Kidney capillary endothelial cell (primary cell): ENCODE data around the gene SMS.

Experiments used
- DNase-seq: peaks from one replicate; pipeline ENCODE4 v3.0.0-alpha.2; 2018; ENCODE audit warnings: low spot score

The SMS gene

GRCh38 chrX:21982311-21982710 is 41.8 kb downstream of the SMS start:
- DNase-seq = no peak

DNA sequence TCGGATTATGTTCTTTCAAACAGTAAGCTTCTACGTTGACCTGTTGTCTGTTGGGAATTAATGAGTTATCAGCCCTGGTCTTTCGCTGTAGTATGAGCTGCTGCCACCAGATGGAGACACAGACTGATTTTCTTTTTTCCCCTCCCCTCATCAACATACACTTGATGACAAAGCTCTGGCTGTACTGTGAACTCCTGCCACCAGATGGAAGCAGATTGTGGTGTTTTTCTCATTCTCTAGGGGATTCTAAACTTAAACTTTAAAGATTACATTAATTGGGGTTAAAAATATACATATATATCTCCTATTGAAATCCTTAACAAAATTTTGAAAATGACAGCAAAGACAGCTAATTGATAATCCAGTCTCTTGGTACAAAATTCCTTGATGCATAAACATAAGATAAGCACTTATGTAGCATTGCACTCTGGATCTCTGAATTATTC is 44.8 kb downstream of the SMS start:
- DNase-seq = peak; percentile 81

- no peak for DNase-seq
These were observed 46.1 kb downstream of the SMS start for GRCh38 chrX:21986596-21986995.

DNA sequence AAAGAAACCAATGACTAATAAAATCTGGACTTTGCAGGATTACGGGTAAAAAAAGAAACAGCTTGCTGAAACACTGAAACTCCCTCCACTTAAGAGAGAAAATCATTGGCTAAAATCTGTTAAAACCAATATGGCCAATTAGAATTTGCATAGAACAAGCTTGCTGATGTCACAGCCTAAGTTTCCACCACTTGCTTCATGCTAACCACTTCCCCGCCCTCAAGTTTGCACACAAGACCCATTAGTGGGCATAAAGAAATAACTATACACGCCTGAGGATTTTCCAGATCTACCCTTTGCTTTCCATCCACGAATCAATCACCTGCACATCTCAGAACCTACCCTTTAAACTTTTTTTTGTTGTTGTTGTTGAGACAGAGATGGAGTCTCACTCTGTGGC is 48.9 kb downstream of the SMS start:
- no peak for DNase-seq

DNA sequence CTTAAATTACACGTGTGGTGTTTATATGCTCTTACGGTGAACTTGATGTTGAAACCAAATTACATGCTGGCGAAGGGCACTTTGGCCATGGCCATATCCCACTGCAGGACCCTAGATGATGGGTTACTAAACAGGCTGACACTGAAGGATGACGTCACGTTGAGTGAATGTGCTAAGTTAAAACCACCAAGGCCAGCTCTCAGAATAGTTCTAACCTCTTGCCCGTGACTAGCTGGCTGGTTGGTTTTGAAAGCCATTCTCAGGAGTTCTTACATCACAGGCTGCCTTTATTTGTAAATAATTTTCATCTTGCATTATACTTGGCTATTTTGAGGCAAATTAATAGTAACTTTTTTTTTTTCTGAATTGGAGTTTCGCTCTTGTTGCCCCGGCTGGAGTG is 50.3 kb downstream of the SMS start:
- no peak for DNase-seq

DNA sequence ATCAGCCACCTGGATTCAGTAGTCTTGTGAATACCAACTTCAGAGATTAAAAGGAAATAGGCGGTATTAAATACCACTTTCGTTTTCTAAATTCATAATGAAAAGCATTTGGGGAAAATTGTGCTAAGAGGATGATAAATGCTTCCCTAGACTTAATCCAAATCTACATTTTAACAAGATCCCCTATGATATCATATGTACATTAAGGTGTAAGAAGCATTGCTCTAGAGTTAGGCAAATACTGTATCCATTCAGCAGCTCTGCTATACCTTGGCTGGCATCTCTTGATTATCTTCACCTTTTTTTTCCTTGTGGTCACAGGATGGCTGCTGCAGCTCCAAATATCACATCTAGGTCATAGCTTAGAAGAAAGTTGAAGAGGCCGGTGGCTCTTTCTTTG is 51.0 kb downstream of the SMS start:
- DNase-seq = no peak

DNA sequence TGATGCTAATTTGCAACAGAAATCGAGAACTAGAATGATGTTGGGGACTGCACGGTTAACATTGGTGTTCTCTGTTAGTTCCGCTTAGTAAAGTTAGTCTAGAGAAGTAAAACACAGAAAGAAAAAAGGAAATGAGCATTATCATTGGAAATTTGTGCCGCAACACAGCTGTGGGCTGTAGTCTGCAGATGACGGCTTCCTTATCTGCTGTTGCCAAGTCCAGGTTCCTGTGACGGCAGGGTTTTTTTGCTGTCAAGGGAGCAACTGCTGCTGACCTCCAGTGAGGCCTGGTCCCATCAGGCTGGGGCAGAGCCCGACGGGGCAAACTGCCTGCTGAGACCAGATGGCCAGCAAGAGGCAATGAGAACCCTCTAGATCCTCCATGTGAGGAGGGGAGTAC is 52.8 kb downstream of the SMS start:
- no peak for DNase-seq

DNA sequence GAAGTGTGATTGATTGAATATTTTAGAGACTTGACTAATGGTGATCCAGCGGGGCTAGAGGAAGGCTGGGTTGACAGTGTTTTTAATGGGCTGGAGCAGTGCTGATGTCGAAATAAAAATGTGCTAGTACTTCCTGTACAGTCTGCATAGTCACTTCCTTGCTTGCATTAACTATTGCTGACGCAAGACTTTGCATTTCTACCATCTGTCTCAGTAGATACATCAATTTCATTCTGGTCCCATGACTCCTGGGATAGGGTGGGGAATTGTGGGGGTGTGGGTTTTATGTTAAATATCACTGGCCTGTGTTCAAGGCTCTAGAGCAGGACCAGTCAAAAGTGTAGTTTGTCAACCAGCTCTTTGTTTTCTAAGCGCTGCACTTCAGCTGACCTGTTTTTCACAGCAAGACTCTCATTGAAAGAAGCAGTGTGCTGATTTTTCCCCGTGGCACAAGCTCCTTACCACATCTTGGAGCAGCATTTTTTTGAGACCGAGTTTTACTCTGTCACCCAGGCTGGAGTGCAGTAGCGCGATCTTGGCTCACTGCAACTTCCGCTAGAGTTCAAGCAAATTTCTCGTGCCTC is 56.5 kb downstream of the SMS start:
- DNase-seq = peak; percentile 46

- no peak for DNase-seq
These were observed 57.5 kb downstream of the SMS start for GRCh38 chrX:21998037-21998436.

DNA sequence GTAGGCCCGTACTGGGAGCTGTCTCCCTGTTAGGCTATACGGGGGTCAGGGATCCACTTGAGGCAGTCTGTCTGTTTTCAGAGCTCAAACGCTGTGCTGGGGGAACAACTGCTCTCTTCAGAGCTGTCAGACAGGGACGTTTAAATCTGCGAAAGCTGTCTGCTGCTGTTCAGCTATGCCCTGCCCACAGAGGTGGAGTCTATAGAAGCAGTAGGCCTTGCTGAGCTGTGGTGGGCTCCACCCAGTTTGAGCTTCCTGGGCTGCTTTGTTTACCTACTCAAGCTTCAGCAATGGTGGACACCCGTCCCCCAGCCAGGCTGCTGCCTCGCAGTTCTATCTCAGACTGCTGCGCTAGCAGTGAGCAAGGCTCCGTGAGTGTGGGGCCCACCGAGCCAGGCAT is 64.4 kb downstream of the SMS start:
- DNase-seq = no peak

GRCh38 chrX:22012051-22012450 is 71.5 kb downstream of the SMS start:
- DNase-seq = no peak

DNA sequence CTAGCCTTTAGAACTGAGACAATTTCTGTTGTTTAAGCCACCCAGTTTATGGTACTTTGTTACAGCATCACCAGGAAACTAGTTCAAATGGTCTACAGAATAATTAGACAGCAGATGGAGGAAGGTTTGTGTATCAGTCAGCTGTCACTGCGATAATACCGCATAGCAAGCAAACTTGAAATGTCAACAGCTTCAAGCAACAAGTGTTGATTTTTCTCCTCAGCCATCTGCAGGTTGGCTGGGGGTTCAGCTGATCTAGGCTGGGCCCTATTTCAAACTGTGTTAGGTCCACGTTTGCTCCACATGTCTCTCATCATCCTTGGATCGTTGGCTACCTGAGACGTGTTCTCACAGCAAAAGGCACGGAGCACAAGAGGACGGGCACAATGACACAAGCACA is 72.4 kb downstream of the SMS start:
- no peak for DNase-seq

DNA sequence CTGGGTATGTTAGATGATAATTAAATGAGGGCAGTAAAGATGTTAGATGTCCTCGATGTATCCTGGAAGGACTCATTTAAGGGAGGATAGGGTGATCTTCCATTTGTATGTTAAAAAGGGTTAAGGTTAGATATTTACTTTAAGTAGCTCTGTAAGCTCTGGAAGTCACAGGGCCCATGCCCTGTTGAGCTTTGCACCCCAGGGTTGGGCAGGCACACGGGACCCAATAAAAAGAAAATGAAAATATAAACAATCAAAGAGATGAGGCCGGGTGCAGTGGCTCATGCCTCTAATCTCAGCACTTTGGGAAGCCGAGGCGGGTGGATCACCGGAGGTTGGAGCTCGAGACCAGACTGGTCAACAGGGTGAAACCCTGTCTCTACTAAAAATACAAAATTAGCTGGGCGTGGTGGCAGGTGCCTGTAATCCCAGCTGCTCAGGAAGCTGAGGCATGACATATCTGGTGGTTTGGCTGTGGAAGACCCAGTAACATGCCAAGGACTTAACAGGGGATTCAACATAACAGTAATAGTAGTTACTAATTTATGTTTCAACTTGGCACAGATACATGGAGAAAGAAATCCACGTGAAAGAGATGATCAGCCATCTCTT is 74.7 kb downstream of the SMS start:
- no peak for DNase-seq

- DNase-seq = no peak
These were observed 81.3 kb downstream of the SMS start for GRCh38 chrX:22021751-22022324.

- no peak for DNase-seq
These were observed 84.1 kb downstream of the SMS start for GRCh38 chrX:22024577-22024976.

DNA sequence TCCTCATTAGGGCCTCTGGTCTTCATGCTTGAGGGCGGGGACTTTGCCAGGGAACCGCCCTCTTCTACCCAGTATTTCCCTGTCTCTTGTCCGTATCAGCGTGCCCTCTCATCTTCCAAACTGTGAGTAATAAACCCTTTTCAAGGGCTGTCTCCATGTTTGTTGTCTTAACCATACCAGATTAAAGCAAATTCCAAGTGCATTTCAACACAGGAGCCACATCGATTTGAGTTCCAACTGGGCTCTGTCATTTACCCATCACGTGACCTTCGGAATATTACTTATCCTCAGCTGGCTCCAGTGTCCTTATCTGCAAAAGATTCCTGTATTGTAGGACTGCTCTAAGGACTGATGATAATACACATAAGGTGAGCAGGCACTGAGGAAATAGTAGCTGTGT is 85.2 kb downstream of the SMS start:
- no peak for DNase-seq

DNA sequence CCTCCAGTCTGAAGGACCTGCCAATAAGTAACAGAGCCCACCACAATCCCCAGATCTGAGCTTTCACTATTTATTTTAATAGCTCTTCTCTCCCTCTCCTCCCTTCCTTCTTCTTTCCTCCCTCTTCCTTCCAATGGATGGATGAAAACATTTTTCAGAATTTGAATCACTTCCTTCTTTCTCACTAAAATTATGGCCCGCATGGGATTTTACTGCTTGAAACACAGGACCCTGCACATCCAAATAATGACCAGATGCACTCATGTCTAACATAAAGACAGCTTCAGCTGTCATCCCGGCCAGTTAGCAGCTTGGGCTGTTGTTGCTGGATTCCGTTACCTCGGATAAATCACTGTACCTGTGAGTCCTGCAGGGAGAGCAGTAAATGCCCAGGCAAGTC is 86.2 kb downstream of the SMS start:
- no peak for DNase-seq

DNA sequence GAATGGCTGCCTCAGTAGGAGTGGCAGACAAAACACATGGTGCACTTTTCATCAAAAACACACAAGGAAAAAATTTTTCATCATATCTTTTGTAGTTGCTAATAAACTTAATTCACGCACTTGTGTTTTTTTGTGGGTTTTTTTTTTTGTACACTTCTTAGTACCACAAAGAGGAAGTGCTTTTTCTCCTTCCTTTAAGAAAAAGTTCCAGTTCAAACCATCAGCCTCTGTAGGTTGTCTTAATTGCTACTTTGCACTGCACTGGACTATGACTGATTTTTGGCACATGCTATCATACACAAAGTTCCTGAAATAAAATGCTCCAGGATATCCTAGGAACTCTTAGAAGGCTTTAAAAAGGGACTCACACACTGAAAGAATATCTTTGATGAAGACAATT is 91.6 kb downstream of the SMS start, which contains the start of gene PHEX:
Gene PHEX (plus strand): TSS at position 242 of the 400 bp plus-strand sequence. CDS start 681 bp downstream, outside the sequence.
- no peak for DNase-seq

DNA sequence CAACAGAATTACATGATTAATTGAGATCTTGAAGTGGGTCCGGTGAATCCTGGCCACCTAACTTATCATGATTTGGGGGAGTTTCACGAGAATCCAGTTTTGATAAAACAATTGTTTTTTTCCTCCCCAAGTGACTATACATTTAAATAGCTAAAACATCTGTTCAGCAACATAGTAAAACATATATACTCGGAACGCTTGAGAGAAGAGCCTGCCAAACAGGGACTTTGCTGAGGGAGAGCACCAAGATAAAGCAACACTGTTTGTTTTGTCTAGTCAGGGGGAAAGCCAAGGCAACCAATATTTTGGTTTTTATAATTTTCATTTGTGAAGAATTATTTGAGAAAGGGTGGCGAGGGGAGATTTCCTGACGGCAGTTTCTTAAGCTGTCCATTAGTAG is 92.0 kb downstream of the SMS start:
- no peak for DNase-seq

DNA sequence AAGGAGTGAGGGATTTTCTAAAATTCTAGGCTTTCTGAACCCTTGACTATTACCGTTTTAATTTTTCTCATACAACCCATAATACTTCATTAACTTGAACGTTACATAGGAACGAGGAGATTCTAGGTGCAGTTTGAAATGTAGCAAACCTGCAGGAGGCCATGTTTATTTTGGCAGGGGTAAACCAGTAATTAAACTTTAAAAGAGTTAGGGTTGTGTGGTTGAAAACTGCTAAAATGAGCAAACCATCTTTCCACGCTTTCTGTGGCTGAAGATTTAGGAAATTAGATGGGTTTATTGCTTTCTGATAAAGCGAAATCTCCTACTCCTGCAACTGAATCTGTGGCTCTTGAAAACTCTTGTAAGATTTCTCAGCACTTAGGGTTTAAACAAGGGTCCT is 93.3 kb downstream of the SMS start:
- DNase-seq = no peak

DNA sequence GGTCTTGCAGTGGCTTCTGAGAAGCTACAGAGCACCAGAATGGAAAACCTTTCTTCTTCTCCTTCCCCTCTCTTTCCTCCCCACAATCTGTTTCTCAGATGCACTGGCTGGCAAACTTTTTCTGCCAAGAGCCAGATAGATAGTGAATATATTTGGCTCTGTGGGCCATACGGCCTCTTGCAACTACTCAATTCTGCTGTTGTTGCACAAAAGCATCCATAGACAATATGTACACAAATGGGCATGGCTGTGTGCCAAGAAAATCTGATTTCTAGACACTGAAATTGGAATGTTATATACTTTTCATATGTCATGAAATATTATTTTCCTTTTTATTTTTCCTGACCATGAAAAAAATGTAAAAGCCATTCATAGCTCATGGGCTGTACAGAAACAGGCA is 94.7 kb downstream of the SMS start:
- DNase-seq = no peak

- no peak for DNase-seq
These were observed 96.7 kb downstream of the SMS start for GRCh38 chrX:22037225-22037624.

DNA sequence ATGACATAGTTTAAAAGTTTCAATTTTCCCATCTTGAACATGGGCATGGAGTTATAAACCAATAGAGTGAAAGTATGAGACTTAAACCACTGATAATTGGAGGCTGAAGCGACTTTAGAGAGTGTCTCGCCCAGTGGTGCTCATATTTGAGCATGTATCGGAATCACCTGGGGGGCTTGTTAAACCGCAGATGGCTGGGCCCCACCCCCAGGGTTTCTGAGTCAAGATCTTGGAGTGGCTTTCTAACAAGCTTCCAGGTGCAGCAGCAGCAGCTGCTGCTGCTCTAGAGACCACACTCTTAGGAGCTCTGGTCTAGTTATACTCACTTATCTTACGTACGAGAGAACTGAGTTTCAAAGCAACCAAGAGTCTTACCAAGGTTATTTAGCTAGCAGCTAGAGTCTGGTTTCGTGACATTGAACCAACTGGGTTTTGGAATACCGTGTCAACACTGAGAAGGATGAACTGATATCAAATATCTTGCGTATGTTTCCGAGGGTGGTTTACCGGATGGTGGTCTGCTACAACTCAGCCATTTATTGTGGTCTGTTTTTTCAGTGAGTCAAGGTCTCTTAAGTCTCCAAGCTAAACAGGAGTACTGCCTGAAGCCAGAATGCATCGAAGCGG is 97.5 kb downstream of the SMS start:
- DNase-seq = no peak
